IMR-90 (cell line): ENCODE data around the gene CYP27B1. TPM values are rescaled to one million over a fixed set of nuclear protein-coding genes. Genes with fewer than 3 reads are reported as not detected.

ENCODE experiments used
- CEBPB ChIP-seq: IDR thresholded peaks from 2 replicates; pipeline ENCODE4 v1.6.1; 2012; ENCODE audit warnings: low read depth, low read length, improper control_type of control experiment
- CHD1 ChIP-seq: IDR thresholded peaks from 2 replicates; pipeline ENCODE4 v1.6.1; 2012; ENCODE audit warnings: low read depth, low read length, improper control_type of control experiment
- CTCF ChIP-seq: conservative IDR thresholded peaks from 2 replicates; pipeline ENCODE4 v1.5.1; 2012; ENCODE audit warnings: mild to moderate bottlenecking, low read depth, low read length, improper control_type of control experiment
- NFE2L2 ChIP-seq: fragments of 150-350 bp; IDR thresholded peaks from 2 replicates; pipeline ENCODE4 v1.6.1; 2016; ENCODE audit warnings: low read depth, mild to moderate bottlenecking, low read length
- RAD21 ChIP-seq: IDR thresholded peaks from 2 replicates; pipeline ENCODE4 v1.6.1; 2012; ENCODE audit warnings: low read length, improper control_type of control experiment
- RCOR1 ChIP-seq: IDR thresholded peaks from 2 replicates; pipeline ENCODE4 v1.6.1; 2012; ENCODE audit warnings: mild to moderate bottlenecking, low read length, improper control_type of control experiment; ENCODE audit not compliant: insufficient replicate concordance
- polyA plus RNA-seq, 3 experiments: library from polyadenylated mRNA; depleted of rRNA; stranded (reverse); fragments of >200 nt; gene quantifications; 2 replicates each; pipeline ENCODE4 v1.2.3, GENCODE V29; 2012; ENCODE audit warnings: low replicate concordance in 1 of 3
- total RNA-seq: library from RNA; depleted of rRNA; stranded (reverse); fragments of >200 nt; gene quantifications from 2 replicates; pipeline ENCODE4 v1.2.3, GENCODE V29; 2012

The CYP27B1 gene
- total and polyA plus RNA-seq, 2 of the 4 experiments (the other 2 are of a cell fraction): 0.36 to 1.3 TPM

- TF ChIP-seq CTCF: no peak
- no peak for TF ChIP-seq CHD1
- no peak for TF ChIP-seq NFE2L2
- TF ChIP-seq RCOR1: no peak
- no peak for TF ChIP-seq CEBPB
- TF ChIP-seq RAD21: no peak
These were observed 15.5 kb downstream of the CYP27B1 start (continued) for GRCh38 chr12:57751432-57751787.
